ENCODE data around the gene TGM3. TPM values are rescaled to one million over a fixed set of nuclear protein-coding genes. Genes with fewer than 3 reads are reported as not detected.

Gene TGM3
- polyA plus RNA-seq, 4 donors = 0.08 to 0.70 (median 0.50) TPM

DNA sequence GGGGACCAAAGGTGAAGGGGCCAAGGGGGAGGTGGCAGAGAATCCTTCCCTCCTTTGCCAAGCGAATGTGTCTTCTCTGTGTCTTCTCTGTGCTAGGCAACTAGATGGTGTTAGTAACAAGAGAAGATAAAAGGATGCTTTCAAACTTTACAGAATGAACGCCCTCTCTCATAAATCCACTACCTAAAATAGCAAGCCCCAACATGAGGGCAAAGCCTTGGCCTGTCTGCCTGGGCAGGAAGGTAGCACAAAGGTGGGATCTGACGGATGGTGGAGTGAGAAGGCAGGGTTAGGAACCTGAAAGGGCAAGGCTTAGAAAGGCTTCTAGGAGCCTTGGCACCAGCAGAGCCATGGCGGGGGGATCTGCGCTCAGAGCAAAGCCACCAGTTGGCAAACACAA, 13.6 kb upstream of the TGM3 start:
- DNase-seq (ENCODE audit: low read depth in 4 of 4, low spot score in 3 of 4) = no peak

GRCh38 chr20:2283706-2284423, 11.9 kb upstream of the TGM3 start:
- DNase-seq (ENCODE audit: low read depth in 4 of 4, low spot score in 3 of 4) = no peak

DNA sequence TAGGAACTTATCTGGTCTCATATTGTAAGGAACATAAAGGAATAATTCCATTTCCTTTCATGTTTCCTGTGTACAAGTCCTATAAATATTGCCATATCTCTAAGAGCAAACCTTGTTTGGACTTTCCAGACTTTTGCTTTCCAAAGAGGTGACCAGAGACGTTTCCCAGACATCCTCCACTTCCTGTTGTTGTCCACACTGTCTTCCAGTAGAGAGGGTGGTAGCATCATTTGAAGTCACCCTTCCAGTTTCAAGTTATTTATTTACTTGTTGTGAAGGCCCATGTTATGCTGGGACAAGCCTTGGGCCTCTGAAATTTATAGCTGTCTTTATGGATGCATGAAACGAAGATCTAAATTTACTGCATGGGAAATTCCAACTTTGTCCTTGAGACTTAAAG, 10.6 kb upstream of the TGM3 start:
- no peak for DNase-seq (ENCODE audit: low read depth in 4 of 4, low spot score in 3 of 4)

GRCh38 chr20:2285613-2286012, 10.2 kb upstream of the TGM3 start:
- DNase-seq (ENCODE audit: low read depth in 4 of 4, low spot score in 3 of 4) = no peak

DNA sequence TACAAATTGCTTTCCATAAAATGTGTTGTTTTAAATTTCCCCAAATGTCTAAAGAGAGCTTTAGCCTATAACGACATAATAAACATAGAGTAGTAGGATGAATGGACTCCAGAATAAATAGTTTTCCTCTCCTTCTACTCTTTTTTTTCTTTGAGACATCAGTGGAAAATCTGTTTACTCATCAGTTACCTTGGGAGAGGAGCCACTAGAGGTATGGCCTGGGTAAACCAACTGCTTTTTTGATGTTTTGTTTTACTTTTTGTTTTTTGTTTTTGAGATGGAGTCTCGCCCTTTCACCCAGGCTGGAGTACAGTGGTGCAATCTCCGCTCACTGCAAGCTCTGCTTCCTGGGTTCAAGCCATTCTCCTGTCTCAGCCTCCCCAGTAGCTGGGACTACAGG, 8.3 kb upstream of the TGM3 start:
- DNase-seq (ENCODE audit: low read depth in 4 of 4, low spot score in 3 of 4) = no peak

GRCh38 chr20:2289475-2289874, 6.3 kb upstream of the TGM3 start:
- no peak for DNase-seq (ENCODE audit: low read depth in 4 of 4, low spot score in 3 of 4)

DNA sequence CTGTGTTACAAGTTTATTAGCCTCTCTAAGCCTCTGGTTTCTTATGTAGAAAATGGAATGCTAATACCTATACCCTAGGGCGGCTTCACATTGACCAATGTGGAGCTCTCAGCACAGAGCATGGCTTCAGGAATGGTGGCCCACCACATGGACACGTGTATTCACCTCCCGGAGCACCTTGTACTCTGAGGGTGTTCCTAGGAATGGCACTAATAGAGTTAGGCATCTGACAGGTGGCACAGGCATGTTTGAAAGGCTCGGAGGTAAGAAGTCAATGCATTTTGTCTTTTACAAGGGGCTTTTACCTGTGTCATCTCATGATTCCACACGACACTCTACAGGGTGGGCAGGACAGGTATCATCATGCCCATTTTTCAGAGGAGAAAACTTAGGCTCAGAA, 5.3 kb upstream of the TGM3 start:
- DNase-seq (ENCODE audit: low read depth in 4 of 4, low spot score in 3 of 4) = no peak

DNA sequence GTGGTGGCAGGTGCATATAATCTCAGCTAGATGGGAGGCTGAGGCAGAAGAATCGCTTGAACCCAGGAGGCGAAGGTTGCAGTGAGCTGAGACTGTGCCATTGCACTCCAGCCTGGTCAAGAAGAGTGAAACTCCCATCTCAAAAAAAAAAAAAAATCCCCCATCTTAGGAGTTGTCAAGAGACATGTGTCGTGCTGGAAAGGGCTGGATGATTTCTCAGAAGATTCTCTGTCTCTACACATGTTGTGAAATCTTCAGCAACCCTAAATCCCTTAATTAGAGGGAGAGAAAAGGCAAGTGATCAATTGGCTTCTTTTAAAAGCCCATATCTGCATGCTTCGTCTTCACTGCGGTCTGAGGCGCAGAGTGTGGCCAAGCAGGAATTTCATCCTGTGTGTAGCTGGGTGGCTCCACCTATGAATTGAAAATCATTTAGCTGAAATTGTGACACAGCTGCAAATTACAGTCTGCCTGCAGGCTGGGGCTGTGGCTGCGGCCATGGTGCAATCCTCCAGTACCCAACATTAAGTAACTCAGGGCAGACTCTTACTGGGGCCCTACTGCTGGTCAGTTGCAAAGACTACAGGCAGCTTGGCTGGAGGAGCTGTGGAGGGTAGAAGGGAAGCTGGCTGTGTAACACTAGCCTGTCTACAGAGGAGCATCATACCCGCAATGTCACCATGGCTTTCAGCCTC, 3.2 kb upstream of the TGM3 start:
- no peak for DNase-seq (ENCODE audit: low read depth in 4 of 4, low spot score in 3 of 4)

GRCh38 chr20:2293486-2293885, 2.3 kb upstream of the TGM3 start:
- no peak for DNase-seq (ENCODE audit: low read depth in 4 of 4, low spot score in 3 of 4)

DNA sequence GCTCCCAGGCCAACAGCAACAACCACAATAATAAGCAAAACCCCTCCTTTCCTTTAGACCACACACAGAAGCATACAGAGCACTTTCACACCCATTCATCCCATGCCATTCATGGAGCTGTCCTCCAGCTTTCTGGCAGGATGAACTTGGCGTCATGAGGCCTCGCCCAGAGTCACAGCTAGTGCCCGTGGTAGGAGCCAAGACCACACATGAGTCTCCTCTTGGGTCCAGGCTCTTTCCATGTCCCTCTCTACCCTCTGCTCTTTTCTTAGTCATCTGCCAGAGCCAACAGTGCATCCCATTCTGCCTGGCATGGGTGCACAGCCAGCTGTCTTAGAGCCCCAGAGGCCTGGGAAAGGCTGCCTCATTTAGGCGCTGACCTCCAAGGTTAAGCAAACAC, 1.8 kb upstream of the TGM3 start:
- DNase-seq (ENCODE audit: low read depth in 4 of 4, low spot score in 3 of 4) = no peak

DNA sequence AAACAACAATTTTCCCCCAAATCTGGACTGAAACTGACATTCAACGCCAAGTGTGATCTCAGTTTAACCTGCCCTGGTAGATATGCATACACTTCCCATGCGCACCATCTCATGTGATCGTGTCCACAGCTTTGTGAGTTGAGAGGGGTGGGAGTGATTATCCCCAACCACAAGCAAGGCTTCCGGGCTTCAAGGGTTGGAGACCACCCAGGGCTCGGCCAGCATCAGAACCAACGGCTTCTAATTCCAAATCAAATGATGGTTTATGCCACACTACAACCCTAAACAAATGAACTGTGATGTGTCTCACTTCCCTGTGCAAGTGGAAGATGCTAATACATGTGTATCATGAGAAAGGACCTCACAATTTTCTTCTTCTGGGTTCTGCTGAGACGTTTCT, 515 bp upstream of the TGM3 start:
- no peak for DNase-seq (ENCODE audit: low read depth in 4 of 4, low spot score in 3 of 4)

DNA sequence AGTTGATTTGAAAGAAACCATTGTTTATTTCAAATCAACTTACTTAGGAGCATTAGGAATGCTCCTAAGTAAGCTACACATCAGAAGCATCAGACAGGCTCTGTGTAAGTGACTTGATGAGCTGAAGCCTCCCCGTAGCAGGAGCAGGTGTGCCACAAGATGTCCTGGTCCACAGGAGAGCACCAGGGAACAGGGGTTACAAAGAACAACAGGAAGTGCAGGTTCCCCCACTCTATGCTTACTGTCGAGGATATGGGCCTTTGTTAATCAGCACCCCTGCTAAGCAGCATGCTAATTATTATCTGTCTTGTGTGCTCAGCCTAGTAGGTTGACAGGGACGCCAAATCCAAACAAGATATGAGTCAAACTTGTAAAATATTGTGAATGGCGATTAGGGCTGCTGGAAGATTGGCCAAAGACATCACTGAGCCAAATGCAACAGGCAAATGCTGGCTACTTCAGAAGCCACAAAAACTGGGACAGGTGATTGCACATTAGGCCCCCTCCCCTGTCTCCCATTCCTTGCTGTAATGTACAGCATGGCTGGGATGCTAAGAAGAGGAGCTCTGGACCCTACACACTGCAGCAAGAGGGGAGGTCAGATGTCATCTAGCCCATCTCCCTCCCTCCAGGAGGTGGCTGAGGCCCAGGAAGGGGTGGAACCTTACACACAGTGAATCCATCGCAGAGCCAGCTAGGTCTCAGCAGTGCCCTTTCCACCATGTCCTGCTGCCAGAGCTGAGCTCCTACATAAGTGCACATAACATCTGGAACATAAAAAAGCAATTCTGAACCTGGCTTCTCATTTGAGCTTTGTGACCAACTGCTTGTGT, 939 bp downstream of the TGM3 start:
- DNase-seq (ENCODE audit: low read depth in 4 of 4, low spot score in 3 of 4) = no peak

DNA sequence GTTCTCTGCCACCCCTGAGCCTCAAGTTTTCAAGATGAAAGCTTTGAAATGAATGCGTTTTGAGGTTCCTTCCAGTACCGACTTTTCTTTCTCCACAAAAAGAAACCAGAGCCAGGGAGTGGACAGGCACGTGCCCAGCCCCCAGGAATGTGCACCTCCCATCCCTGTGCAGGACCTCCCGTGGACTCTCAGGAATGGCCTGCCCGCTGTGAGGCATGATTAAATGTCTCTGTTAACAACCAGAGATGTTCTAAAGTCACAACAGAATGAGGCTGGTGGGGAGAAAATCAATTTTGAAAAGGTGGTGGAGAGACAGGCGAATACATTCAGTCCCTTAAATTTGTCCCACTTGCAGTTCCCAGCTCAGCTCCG, 1.5 kb downstream of the TGM3 start:
- DNase-seq (ENCODE audit: low read depth in 4 of 4, low spot score in 3 of 4) = no peak

DNA sequence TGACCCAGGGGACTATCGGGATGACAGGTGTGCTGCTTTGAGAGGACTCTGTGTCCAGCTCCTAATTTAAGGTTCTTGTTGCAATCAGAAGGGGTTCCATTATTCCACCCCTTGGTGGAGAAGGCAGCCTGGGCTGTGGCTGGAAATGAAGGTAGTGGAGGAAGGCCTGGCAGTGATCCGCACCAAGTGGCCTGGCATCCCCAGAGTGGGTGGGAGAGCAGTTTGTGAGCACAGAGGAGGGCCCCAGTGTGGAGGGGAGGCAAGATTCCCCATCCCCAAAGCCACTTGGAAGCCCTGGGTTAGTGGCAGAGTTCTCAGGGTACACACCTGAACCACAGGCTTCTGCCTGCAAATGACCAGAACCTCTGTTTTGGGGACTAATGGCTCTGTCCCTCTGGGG, 2.3 kb downstream of the TGM3 start:
- DNase-seq (ENCODE audit: low read depth in 4 of 4, low spot score in 3 of 4) = no peak

GRCh38 chr20:2298701-2299100, 2.9 kb downstream of the TGM3 start:
- no peak for DNase-seq (ENCODE audit: low read depth in 4 of 4, low spot score in 3 of 4)

DNA sequence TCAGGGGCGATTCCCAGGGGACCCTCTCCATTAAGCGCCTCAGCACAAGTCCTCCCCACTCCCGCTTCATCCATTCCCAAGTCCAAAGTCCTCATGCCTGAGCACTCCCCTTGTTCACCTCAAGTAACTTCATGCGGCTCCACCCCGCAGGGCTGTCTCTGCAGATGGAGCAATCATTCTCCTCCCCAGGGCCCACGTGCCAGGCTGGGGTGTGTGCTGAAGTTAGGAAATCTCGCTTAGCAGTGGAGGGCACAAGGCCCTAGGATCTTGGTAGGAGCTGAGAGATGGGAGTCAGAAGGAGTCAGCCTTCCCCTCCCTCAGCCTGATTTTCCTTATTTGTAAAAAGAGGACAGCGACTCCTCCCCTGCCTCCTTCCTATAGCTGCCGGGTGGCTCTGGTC, 3.5 kb downstream of the TGM3 start:
- no peak for DNase-seq (ENCODE audit: low read depth in 4 of 4, low spot score in 3 of 4)

DNA sequence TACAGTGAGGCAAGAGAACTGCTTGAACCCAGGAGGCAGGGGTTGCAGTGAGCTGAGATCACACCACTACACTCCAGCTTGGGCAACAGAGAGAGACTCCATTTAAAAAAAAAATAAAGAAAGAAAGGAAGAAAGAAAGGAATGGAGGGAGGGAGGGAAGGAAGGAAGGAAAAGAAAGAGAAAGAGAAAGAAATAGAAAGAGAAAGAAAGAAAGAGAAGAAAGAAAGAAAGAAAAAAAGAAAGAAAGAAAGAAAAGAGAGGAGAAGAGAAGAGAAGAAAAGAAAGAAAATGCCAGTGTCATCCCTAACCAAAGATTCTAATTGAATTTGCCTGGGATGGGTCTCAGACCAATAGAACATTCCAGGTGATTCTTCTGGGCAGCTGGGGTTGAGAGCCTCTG, 4.2 kb downstream of the TGM3 start:
- DNase-seq (ENCODE audit: low read depth in 4 of 4, low spot score in 3 of 4) = no peak

- no peak for DNase-seq (ENCODE audit: low read depth in 4 of 4, low spot score in 3 of 4)
Measured at GRCh38 chr20:2300420-2300819, 4.6 kb downstream of the TGM3 start.

DNA sequence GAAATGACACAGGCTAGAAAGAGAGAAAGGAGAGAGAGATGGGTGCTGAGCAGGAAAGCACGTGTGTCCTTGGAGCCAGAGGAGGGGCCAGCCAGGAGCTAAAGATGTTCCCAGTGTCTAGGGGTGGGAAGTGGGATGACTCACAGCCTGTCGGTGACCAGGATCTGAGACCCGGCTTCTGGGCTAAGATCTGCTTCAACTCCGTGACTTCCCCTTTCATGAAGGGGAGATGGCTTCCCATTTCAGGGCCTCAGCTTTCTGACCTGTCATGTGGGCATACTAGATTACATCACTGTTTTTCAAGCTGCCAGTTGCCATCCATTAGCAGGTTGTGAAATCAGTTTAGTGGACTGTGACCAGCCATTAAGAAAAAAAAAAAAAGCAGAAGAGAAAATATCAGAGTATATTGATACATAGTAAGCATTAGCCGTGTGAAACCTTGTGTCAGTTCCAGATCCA, 5.4 kb downstream of the TGM3 start:
- DNase-seq (ENCODE audit: low read depth in 4 of 4, low spot score in 3 of 4) = no peak

DNA sequence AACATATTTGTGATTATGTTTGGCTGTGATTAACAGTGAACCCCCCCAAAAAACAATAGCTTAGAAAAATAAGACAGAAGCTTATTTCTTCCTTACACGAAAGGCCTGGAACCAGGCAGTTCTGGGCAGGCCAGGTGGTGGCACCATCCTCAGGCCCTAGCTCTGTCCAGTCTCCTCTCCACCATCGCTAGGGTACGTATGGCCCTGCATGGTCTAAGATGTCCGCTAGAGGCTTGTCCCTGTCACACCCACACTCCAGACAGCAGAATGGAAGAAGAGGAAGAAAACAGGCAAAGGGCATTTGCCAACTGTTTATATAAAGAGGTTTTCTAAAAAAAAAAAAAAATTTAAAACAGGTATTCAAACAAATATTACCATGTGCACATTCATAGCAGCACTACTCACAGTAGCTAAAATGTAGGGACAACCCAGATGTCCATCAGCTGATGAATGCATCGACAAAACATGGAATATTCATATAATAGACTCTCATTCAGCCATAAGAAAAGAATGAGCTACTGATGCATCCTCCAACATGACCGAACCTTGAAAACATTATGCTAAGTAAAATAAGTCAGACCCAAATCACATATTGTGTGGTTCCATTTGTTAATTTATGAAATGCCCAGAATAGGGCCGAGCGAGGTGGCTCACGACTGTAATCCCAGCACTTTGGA, 6.7 kb downstream of the TGM3 start:
- DNase-seq (ENCODE audit: low read depth in 4 of 4, low spot score in 3 of 4) = no peak

DNA sequence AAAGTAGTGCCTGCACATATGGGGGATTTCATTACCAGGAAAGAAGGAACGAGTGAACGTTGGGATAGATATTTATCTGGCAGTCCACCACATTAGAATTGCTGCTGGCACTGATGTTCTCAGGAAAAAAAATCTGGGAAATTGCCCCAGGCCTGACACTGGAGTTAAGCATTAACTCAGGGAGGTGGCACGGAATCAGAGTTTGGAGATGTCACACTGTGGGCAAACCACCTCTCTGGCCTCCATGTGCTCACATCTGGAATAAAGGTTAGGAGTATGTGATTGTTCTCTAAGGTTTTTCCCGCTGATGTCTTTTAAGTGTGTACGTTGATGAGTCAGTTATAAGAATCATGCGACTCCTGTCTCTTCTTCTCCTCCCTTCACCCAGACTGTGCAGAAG, 7.9 kb downstream of the TGM3 start:
- no peak for DNase-seq (ENCODE audit: low read depth in 4 of 4, low spot score in 3 of 4)
